DMS53 treated with DMSO at 0.1 percent for 48 hours (cell line): ENCODE results near the gene C3orf62.

Experiments
- DNase-seq: peaks from one replicate; lab custom pipeline; 2025; ENCODE audit not compliant: unreplicated experiment; lab: John Stamatoyannopoulos, UW

The C3orf62 gene

GRCh38 chr3:49276475-49277382, at the start of gene C3orf62:
C3orf62 (minus strand) TSS chr3:49277232; CDS start chr3:49276872, 360 bp downstream.
- DNase-seq: peak; percentile 12

DNA sequence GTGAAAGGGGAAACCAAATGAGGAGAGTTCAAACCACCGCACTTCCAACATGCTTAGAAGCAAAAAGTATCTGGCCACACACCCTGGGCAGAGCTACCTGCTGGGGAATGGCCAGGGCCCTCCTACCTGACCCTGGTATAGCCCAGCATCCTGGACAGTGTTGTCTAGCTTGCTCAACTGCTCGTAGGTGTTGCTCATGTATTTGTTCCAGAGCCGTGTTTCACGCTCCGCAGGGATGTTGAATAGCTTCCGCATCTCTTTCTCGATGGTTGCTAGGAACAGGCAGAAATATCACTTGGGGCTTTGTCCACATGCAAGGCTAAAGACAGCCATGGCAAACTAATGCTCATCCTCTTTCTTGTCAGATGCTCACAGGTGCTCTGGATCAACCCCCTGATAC, 47.7 kb upstream of the C3orf62 start:
- no peak for DNase-seq

GRCh38 chr3:49316696-49317457, 39.8 kb upstream of the C3orf62 start:
- DNase-seq: no peak

DNA sequence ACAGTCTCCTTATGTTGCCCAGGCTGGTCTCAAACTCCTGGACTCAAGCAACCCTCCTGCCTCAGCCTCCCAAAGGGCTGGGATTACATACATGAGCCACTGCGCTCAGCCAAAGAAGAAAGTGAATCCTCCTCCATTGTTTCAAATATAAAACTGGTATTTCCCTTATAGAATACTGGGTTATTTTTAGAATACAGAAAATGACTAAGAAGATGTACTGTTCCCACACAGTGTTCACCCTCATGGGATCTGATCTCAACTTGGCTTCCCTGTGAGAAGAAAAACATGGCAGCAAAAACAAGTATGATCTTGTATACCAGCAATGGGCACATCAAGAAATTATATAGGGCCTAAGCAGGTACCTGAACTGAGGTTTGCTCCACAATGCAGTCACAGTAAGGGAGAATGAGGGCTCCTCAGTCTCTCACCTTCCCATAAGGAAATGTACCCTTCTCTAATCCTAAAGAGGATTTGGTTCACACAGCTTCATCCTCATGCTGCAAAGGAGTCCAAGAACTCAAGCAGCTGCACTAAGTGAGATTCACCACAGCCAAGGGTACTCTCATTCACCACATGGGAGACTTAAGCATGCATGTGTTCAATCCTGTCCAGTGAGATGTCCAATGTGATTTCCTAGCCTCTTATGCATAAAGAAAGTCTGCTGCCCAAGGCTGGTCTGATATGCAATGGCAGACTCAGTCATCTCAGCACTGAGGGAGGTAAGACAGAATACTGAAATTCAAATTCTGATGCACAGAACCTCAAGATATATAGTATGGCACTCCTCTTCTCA, 37.1 kb upstream of the C3orf62 start:
- no peak for DNase-seq

DNA sequence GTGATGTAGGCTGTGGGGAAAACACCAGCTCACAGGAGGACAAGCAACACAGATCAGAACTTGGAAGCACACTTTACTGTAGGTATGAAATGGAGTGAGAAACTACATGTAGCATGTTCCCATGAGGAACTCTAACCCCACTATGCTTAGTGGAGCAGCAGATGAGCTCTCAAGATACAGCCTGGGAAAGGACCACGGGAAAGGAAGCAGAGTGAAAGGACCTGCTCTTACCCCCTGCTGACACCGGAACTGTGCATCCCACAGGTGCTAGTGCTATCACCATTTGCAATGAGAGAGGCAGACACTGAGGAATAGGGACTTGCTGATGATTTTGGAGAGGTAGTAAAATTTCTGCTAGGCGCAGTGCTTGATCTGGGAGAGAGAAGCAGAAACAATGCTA, 34.3 kb upstream of the C3orf62 start:
- DNase-seq: no peak

DNA sequence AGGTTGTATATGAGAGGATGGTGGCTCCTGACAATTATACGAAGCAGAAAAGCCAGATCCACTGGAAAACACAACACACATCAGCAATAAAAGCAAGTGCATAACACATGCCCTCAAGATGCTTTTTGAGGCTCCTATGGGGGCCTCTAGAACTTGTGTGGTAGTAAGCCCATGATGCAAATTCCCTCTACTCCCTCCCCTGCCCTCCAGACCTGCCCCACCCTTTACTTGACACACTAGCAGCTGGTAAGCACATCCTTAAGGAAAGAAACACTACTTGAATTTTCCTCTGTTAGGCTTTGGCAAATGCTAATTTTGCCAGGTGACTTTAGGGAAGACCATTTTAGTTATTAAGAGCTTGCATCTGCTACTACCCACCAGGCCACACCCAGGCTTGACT, 33.6 kb upstream of the C3orf62 start:
- no peak for DNase-seq

DNA sequence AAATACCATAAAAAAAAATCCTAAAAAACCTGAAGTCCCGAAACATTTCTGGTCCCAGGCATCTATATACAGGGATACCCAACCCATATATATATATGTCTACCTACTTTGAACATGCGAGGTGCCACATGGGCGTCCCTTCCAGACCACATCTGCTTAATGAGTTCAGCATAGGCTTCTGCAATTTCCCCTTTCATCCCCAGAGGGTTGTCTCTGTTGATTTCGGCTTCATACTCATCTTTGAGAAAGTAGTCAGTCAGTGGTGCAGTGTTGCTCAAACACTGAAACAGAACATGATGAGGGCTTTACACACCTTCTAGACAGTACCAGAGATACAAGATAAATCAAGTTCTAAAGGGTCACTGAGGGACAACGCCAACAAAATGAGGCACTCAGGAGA, 28.6 kb upstream of the C3orf62 start:
- DNase-seq: no peak

DNA sequence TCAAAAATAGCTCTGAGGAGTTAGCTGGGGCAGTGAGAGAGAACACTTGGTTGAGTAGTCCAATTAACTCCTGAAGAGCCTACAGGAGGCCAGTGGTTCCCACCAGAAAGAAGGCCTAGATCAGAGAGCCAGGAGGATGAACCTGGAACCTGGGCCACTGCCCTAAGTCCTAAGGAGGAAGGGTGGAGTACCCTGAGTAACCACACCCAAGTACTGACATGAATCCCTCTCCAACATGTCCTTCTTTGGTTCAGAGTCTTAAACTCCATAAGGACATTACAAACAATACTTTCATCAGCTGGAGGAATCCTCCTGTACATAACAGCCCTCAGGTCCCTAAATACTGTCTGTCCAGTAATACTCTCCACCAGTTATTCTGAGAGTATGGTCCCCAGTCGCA, 25.6 kb upstream of the C3orf62 start:
- no peak for DNase-seq

DNA sequence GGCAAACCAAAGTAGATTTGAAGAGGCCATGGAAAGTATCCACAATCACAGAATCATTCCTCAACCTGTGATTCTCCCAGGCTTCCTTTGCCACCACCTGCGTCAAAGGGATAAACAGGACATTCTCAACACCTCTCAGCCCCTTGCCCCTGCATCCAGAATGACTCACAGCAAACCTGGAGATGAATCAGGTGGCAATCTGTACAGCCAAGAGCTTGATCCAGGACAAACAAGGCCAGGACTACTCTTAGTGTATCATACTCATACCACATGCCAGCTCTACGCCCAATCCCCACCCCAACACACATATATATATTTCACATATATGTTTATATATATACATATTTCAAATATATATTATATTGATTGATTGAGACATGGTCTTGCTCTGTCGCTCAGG, 23.6 kb upstream of the C3orf62 start:
- no peak for DNase-seq

DNA sequence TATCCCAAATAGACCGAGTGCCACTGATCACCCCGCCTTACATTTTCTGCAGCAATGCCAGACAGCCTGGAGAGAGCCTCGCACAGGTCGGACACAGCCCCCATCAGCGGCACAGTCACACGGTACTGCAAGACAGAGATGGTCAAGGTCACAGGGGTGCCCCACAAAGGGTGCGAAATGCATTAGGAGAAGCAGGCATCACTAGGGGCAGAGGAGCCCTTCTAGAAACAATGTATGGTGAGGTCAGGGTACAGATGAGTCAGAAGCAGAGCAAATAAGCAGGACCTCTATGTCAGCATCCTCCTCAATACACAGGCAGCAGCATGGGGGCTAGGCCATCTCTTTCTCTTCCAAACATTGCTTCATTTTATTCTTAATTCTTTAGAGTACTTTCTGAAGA, 21.5 kb upstream of the C3orf62 start:
- DNase-seq: no peak

DNA sequence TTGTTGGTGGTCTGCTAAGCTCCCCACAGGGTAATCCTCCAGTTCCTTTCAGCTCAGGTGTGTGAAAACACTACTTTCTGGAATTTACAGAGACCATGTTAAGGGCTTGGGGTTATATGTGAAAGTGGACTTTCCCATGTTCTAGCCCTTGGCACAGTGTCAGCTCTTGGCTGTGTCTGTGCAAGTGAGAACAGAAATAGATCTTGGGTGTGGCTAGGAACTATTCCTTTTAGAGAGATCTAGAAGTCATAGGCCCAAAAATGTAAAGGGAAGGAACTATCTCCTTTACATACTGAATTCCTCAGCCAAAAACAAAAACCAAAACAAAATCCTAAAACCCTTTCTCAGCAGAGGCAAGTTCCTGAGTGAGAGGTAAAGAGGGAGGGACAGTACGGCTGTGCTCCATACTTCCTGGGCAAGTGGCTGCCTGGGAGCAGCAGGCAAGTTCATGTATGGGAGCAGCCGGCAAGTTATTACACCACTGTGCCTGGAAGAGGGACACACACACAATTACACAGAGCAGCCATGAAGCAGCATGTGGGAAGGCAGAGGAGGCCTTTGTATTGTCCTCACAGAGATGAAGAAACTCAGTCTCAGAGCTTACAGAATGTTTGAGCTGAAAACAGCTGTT, 19.9 kb upstream of the C3orf62 start:
- DNase-seq: no peak

GRCh38 chr3:49295489-49296058, 18.5 kb upstream of the C3orf62 start:
- no peak for DNase-seq

DNA sequence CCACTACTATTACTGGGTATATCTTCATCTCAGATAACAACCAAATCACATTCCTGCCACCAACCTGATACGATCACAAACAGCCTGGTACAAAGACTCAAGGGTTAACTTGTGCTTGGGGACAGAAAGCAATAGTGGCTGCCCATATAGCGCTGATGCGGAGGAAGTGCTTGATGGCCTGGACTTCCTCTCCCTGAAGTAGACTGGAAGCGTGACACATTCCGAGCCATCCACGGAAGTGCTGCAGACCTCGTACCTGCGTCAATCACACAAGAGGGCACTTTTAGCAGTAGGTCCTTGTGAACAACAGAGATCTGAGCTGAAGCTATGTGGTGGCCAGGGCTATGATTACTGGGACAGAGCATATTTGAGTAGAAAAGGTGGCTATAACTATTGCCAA, 17.3 kb upstream of the C3orf62 start:
- DNase-seq: no peak

GRCh38 chr3:49283997-49284396, 7.0 kb upstream of the C3orf62 start:
- DNase-seq: no peak

GRCh38 chr3:49279376-49279775, 2.3 kb upstream of the C3orf62 start:
- no peak for DNase-seq

DNA sequence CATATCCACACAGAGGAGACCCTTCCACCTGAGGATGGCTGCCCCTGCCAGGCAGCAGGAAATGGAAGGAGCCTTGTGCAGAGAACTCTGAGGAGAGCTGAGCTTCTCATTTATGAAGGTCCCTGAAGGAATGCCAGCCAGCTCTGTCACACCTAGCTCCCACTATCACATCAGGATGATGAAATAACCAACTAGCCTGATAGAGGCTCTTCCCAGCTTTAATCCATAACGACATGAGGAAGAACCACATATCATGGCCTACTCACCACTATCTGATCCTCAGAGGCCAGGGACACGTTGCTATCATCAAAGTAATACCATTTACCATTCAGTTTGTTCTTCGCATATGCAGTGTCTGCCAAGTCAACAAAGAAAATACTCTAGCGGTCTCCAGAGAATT, 1.5 kb upstream of the C3orf62 start:
- no peak for DNase-seq

GRCh38 chr3:49277383-49277775, 347 bp upstream of the C3orf62 start:
- no peak for DNase-seq

DNA sequence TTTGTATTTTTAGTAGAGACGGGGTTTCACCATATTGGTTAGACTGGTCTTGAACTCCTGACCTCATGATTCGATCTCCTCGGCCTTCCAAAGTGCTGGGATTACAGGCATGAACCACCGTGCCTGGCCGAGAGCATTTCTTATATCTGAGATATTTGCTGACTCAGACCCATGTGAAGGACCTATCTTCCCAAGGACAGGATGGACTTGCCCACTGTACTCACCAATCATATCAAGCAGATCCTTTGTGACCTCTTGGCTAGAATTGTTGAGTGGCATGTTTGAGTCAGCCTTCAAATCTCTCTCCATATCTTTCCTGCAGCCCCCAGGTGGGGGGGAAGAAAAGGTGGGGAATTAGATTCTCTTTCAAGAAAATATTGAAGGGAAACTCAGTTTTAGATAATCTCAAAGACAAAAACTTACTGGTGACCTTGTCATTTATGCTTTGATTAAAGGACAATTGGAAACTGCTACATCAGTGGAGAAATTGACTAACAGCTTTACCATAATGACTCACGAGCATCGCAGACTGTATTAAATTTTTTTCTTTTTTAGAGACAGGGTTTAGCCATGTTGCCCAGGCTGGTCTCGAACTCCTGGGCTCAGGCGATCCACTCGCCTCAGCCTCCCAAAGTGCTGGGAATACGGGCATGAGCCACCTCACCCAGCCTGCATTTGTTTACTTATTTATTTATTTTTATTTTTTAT, 3.1 kb downstream of the C3orf62 start:
- DNase-seq: no peak

- no peak for DNase-seq
Observed at GRCh38 chr3:49271047-49271446, 6.0 kb downstream of the C3orf62 start.

- no peak for DNase-seq
Observed at GRCh38 chr3:49270156-49270500, 6.9 kb downstream of the C3orf62 start.
